ENCODE results near the gene CORIN. TPM values are rescaled to one million over a fixed set of nuclear protein-coding genes. Genes with fewer than 3 reads are reported as not detected.

CORIN gene
- total and polyA plus RNA-seq, 2 donors (not counting 1 experiment from before 2014, with no cell fraction given) = 0.25 TPM; not detected in 1

GRCh38 chr4:47747211-47747610 lies 90.7 kb downstream of the CORIN start:
- H3K27me3 ChIP-seq (replicated peaks in 1 of 4; ENCODE audit: control extremely low read depth in 1 of 4, control insufficient read depth in 3 of 4, insufficient read depth in 4 of 4, low read length in 3 of 4) = no peaks in the 10 kb centered on the region
- peaks cover 0 to 2% (median 0%) of the 10 kb centered on the region in 3 donors for H3K9me3 ChIP-seq (ENCODE audit: control extremely low read depth in 1 of 3, control insufficient read depth in 2 of 3, insufficient read depth in 1 of 3, low read length in 2 of 3)
- ChIA-PET CTCF (interaction anchor here (0.9 kb wide), 1 partner anchor 18 kb away, joined by 3 read pairs; no protein-coding TSS in a partner anchor), POLR2A (no interaction called here)
- no peak overlapping the region for H3K9ac ChIP-seq (ENCODE audit: low read length)
- Mint-ChIP-seq H3K9me3 (ENCODE audit: insufficient read depth) (peaks cover 3% of the 10 kb centered on the region), H3K4me3 (no peak overlapping the region), H3K27ac (no peak overlapping the region), H3K27me3 (peaks cover 13% of the 10 kb centered on the region), H3K4me1 (no peaks in the 10 kb centered on the region)
- no peak overlapping the region for H3K4me3 ChIP-seq (ENCODE audit: control extremely low read depth in 1 of 5, extremely low read depth in 1 of 5, insufficient read depth in 1 of 5, low read depth in 2 of 5, low read length in 4 of 5)
- H3K79me2 ChIP-seq (ENCODE audit: control insufficient read depth, insufficient read depth, low read length) = no peaks in the 10 kb centered on the region
- TF ChIP-seq CTCF (IDR thresholded peaks at IDR 0.05) (no peak), EZH2 (IDR thresholded peaks at IDR 0.05; ENCODE audit: borderline replicate concordance, insufficient read depth, low read depth, low read length, poor library complexity, severe bottlenecking) (no peak)
- no peak for DNase-seq
- H3K27ac ChIP-seq (ENCODE audit: low read length in 2 of 2) = no peak overlapping the region
- H4K20me1 ChIP-seq (ENCODE audit: control insufficient read depth, insufficient read depth, low read length, poor library complexity, severe bottlenecking) = no peaks in the 10 kb centered on the region
- intact Hi-C loops (cut with micrococcal nuclease) = no loop called here
- ATAC-seq (ENCODE audit: low read depth) = no peak
- H3K4me2 ChIP-seq (replicated peaks; ENCODE audit: low read depth, low read length, poor library complexity, severe bottlenecking) = no peak overlapping the region
- no peaks in the 10 kb centered on the region for H3K36me3 ChIP-seq (replicated peaks in 1 of 2; ENCODE audit: control extremely low read depth in 1 of 2, control insufficient read depth in 1 of 2, extremely low read depth in 1 of 2, insufficient read depth in 2 of 2, low read length in 1 of 2)
- H3K4me1 ChIP-seq (ENCODE audit: control insufficient read depth in 2 of 2, insufficient read depth in 2 of 2, low read length in 2 of 2) = no peaks in the 10 kb centered on the region
- H2AFZ ChIP-seq (ENCODE audit: insufficient read depth, low read depth, low read length, poor library complexity, severe bottlenecking) = no peak overlapping the region

- Mint-ChIP-seq H3K9me3 (ENCODE audit: insufficient read depth) (peaks cover 3% of the 10 kb centered on the region), H3K4me3 (no peak overlapping the region), H3K4me1 (no peaks in the 10 kb centered on the region), H3K27ac (no peak overlapping the region), H3K27me3 (peaks cover 9% of the 10 kb centered on the region)
- no peaks in the 10 kb centered on the region for H4K20me1 ChIP-seq (ENCODE audit: control insufficient read depth, insufficient read depth, low read length, poor library complexity, severe bottlenecking)
- no peak overlapping the region for H3K27ac ChIP-seq (ENCODE audit: low read length in 2 of 2)
- no peaks in the 10 kb centered on the region for H3K27me3 ChIP-seq (replicated peaks in 1 of 4; ENCODE audit: control extremely low read depth in 1 of 4, control insufficient read depth in 3 of 4, insufficient read depth in 4 of 4, low read length in 3 of 4)
- whole genome bisulfite sequencing (ENCODE audit: insufficient coverage) = 93% methylated on average over 3 of the region's 4 CpGs
- peaks cover 0 to 2% (median 0%) of the 10 kb centered on the region in 3 donors for H3K9me3 ChIP-seq (ENCODE audit: control extremely low read depth in 1 of 3, control insufficient read depth in 2 of 3, insufficient read depth in 1 of 3, low read length in 2 of 3)
- H3K4me2 ChIP-seq (replicated peaks; ENCODE audit: low read depth, low read length, poor library complexity, severe bottlenecking) = no peak overlapping the region
- no peak for TF ChIP-seq EZH2 (IDR thresholded peaks at IDR 0.05; ENCODE audit: borderline replicate concordance, insufficient read depth, low read depth, low read length, poor library complexity, severe bottlenecking)
- no peak for TF ChIP-seq CTCF (IDR thresholded peaks at IDR 0.05)
- H3K79me2 ChIP-seq (ENCODE audit: control insufficient read depth, insufficient read depth, low read length) = no peaks in the 10 kb centered on the region
- no peaks in the 10 kb centered on the region for H3K4me1 ChIP-seq (ENCODE audit: control insufficient read depth in 2 of 2, insufficient read depth in 2 of 2, low read length in 2 of 2)
- ATAC-seq (ENCODE audit: low read depth) = no peak
- POLR2A ChIA-PET = no interaction called here
- no peak for DNase-seq
- no peaks in the 10 kb centered on the region for H3K36me3 ChIP-seq (replicated peaks in 1 of 2; ENCODE audit: control extremely low read depth in 1 of 2, control insufficient read depth in 1 of 2, extremely low read depth in 1 of 2, insufficient read depth in 2 of 2, low read length in 1 of 2)
- no peak overlapping the region for H3K4me3 ChIP-seq (ENCODE audit: control extremely low read depth in 1 of 5, extremely low read depth in 1 of 5, insufficient read depth in 1 of 5, low read depth in 2 of 5, low read length in 4 of 5)
- intact Hi-C loops (cut with micrococcal nuclease) = no loop called here
- H3K9ac ChIP-seq (ENCODE audit: low read length) = no peak overlapping the region
- CTCF ChIA-PET = no interaction called here
- H2AFZ ChIP-seq (ENCODE audit: insufficient read depth, low read depth, low read length, poor library complexity, severe bottlenecking) = no peak overlapping the region
Measured at GRCh38 chr4:47746122-47746521, 91.7 kb downstream of the CORIN start.

Measured in B cell (primary cell).